Measurements from ENCODE around the gene ZNF544.
A peak's percentile ranks its signal among the peaks of the same experiment; 100 is the strongest.

ZNF544 gene

DNA sequence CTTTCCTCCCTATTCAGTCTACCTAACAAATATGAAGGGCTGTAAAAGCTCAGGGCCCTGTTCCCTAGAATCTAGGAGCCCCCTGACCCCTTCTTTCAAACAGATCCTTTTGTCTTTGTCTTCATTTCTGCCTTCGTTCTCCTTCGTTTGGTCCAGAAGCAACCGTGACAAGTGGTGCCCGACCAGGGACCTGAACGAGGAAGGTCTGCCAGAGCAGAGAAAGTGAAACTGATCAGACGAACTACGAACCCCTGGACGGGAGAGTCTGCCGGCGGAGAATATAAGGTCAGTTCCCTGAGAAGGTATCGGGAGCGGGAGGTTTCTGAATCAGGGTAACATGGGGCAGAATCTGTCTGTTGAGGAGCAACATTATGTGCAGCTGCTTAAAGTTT, 77.2 kb downstream of the ZNF544 start:
- DNase-seq = no peak

DNA sequence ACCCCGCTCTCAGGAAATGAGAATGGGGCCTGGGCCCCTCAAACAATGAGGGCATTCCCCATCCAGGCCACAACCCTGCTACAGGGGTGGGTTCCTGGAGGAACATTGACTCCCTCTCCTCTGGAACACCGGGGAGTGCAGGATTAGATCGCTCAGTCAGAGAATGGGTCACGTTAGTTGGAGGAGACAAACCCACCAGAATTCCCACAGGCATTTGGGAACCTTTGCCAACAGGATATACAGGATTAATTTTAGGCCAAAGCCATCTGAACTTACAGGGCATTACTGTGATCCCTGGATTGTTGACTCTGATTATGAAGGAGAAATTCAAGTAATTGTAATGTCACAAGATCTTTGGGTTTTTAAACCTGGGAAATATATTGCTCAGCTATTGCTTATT, 79.0 kb downstream of the ZNF544 start:
- DNase-seq = no peak

DNA sequence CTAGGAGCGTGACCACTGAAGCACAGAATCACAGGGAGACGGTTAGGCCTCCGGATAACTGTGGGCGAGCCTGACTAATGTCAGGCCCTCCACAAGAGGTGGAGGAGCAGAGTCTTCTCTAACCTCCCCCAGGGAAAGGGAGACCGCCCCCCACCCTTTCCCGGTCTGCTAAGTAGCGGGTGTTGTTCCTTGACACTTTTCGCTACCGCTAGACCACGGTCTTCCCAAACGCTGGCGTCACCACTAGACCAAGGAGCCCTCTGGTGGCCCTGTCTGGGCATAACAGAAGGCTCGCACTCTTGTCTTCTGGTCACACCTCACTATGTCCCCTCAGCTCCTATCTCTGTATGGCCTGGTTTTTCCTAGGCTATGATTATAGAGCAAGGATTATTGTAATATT, 82.0 kb downstream of the ZNF544 start:
- DNase-seq = peak; percentile 27

DNA sequence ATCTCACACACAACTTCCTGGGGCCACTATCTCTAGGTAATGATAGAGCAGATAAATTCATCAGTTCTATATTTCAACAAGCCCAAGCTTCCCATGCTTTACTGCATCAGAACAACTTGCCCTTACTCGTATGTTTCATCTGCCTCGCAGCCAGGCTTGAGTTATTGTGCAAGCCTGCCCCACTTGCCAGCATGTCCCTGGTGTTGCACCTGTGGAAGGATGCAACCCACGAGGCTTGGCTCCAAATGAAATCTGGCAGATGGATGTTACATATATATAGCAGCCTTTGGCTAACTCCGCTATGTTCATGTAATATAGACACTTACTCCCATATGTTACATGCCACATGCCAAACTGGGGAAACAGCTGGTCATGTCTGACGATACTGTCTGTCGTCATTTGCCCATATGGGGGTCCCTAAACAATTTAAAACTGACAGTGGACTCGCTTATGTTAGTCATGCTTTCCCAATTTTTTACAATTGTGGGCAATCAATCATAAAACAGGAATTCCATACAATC, 82.7 kb downstream of the ZNF544 start:
- DNase-seq = no peak
